Measurements from ENCODE around the gene ST3GAL6.

The ST3GAL6 gene

DNA sequence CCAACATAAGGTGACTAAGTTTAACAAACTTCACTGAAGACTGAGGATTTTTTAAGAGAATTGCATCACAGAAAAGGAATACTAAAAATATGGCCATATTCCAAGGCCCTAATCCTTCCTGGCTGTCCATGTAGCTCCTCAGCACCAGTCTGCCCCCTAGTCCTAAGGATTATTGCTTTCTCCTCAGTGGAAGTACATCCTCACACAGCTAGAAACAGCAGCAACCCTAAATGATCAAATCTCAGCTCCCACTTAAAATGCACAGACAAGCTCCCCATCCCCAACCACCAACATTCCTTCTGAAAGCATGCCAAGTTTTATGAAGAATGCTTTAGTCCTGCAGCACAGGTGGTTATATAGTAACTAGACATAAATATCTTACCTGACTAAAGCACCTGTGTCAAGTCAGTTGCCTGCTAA lies 14.7 kb downstream of the ST3GAL6 start:
- DNase-seq = no peak

DNA sequence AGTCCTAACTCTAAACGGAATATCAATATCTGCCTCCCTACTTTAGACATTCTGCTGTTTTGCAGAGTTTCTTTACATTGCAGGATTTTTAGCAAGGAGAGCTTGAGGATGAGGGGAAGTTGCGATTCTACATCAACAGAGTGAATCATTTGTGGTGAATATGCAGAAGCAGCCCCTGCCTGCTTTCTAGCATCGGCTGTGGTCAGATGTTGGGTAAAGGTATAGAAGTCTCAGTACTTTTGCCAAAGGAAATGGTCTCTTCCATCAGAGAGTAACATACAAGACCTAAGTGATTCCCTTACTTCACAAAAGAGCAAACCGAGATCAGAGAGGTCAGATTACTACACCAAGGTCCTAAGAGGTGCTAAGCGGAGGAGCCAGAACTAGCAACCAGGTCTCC lies 15.2 kb downstream of the ST3GAL6 start:
- DNase-seq = no peak

DNA sequence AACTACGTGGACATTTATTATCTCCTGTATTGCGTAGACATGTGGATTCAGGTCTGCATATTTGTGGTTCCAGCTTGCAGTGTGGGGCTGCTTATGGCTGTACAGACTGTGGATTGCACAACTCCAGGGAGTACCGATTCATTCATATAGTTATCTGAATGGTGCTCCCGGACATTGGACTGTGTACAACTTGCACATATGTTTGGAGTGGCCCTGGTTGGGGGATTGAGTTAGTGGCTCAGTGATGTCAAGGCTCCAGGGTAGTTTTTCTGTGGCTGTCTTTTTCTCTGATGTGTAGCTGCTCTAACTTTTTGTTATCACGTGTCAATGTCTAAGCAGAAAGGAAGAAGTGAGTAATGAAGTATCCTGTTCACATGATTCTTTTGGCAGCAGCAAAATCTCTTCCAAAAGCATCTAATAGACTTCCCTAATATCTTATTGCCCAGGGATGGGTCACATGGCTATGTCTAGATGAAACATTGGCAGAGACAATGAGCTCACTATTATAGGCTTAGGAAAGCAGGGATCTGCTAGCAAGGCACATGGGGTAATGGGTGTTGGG lies 15.8 kb downstream of the ST3GAL6 start:
- no peak for DNase-seq

DNA sequence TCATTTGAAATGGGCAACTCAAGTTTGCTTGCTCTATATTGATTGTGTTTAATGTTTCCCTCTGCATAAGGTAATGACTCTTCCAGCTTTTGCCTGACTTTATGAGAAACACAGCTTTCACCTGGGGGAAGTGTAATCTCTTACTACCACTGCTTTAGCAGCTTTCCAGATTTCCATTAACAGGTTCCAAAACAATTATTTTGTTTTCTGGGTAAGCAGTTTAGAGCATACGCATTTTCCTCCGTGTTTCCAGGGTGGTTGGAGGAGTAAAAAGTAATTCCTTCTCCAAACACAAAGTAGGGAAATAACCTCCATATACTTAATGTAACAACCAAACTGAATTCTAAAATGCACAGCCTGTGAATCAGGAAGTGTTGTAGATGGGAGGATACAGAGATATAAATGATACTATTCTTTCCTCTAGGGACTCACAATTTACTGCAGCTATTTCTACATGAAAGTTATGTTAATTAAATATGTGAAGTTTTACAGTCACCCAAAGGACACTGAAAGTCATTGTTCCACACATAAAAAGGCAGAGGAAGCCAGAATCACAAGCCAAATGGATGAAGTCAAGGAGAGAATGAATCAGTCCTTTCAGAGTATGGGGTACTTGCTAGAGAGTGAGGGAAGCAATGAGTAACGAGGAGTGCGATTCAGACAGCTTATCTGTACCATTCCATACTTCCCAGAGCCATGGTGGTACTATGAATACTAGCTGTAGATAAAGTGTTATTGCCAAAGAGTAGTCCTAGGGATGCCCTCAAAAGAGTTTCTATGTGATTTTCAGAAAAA lies 16.6 kb downstream of the ST3GAL6 start:
- no peak for DNase-seq

DNA sequence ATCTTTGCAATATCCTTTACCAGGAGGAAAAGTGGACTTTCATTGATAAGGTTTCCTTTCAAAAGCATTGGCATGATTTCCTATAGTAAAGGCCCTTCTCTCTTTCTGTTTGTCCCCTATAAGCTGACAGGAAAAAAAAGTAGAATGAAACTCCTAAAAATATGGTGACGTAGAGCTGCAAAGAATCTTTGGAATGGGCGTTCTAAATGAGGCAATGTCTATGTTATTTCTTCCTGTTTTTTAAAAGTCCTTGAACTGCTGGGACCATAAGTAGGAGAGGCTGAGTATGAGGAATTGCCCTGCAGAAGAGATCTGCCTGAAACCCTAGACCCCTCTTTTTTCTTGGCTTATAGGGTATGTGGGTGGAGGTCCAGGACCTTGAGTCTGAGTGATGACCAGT lies 17.2 kb downstream of the ST3GAL6 start:
- no peak for DNase-seq

DNA sequence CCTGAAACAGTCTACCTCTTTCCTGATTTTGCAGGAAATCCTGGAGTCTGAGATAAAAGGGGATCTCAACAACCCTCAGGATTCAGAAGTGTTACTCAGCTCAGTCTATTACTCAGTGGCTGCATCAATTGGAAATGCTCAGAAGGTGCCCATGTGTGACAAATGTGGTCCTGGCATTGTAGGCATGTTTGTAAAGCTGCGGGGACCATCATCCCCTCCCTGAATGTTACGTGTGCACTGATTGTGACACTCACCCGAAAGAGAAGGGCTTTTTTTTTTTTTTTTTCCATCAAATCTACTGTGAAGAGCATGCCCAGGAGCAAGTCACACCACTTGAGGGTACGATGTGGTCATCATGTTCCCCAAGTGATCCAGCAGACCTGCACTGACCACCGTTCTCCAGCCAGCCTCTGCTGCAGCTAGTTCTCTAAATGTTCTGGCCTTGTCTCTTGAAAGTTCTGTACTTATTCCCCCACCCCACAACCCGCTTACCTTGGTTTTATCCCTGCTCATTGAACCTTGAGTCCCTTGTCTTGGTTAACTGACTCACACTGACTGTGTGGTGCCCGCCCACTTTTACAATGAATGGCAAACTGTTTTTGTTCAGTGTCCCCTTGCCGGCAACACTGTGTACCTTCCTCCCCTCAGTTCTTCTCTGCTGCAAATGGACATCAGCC lies 19.8 kb downstream of the ST3GAL6 start:
- no peak for DNase-seq

DNA sequence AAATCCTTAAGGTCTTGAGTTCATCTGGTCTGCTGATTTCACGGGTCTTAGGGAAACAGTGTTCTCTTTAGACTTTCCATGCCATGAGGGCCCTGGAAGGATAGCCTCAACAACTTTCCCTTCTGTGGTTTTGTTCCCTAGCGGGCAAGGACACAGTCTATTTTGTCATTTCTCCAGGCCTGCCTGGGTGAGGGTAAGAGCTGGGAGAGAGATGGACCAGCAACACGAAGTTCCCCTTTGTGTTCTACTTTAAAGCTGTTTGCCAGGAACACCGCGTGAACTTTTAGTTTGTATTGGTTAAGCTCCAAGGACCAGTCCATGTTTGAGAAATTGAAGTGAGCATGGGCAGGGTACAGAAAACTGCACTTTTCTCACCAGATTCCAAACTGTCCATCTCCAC lies 20.9 kb downstream of the ST3GAL6 start:
- no peak for DNase-seq

DNA sequence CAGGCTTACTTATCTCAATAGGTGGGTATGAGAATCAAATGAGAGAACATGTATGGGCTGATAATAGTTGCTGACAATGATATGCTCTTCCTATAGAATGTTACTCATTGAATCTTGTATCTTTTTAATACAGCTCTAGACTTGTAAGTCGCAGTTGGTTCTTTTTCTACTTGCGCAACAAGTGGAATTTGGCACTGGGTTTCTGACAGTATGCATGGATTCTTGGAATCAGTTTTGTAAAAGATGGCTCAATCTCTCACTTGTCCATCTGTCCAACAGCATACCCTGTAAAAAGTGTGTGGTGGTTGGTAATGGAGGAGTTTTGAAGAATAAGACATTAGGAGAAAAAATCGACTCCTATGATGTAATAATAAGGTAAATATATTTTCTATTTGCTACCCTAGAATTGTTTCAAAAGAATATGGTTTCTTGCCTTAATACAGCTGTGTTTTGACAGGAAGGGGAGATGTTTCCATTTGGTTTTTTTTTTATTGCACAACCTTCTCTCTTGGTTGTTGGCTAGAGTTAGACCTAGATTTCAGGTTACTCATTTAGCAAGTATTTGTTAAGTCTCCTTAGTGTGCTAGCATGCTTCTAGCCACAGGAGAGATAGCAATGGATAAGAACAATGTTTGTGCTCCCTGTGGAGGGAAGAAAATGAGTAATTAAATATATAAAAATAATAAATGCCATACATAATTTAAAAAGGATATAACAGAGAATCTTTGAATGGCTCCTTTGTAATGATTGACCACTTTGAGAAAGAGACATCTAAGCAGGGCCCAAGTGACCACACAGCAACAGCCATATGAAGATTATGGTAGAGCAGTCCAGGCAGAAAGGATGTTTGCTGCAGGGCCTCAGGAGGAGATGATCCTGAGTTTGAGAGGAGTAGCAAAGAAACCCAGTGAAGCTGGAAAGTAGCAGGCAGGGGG lies 21.8 kb downstream of the ST3GAL6 start:
- DNase-seq = no peak

DNA sequence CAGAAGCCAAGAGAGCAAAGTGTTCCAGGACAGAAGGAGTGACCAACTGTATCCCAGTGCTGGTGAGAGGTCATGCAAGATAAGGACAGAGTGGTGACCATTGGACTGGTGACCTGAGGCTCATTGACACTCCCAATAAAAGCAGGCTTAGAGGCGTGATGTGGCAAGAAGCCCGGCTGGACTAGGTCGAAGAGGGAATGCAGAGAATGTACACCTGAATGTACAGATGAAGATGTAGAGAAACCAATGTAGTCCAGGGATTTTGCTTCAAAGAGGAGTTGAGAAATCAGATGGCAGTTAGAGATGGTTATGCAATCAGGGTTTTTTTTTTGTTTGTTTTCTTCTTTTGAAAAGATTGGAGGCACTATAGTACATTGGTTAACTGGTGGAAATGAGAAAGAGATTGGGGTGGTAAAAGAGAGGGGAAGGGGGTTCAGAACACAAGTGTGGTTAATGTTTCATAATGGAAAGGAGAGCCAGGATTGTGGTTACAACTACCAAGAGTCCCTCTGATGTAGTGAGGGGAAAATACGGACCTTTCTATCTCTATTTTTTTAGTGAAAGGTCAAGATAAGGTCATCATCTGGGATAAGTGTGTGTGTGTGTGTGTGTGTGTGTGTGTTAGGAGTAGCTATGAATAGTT lies 23.3 kb downstream of the ST3GAL6 start:
- no peak for DNase-seq

DNA sequence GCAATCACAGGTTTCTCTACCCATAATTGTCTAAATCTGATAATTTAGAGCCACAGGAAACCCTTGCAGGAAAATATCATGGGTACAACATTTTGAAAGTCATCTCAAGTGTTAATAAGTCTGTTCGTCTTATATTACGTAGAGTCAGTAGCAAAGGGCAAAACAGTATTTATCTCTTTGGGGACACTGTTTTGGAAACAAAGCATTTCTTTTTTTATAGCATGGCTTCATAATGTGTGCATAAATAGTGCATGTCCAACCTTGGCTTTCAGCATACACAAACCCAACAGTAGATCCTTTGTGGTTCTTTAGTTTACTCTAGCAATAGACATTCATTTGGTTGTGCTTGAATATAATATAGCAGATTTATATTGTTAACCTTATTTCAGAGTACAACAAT lies 24.0 kb downstream of the ST3GAL6 start:
- no peak for DNase-seq

DNA sequence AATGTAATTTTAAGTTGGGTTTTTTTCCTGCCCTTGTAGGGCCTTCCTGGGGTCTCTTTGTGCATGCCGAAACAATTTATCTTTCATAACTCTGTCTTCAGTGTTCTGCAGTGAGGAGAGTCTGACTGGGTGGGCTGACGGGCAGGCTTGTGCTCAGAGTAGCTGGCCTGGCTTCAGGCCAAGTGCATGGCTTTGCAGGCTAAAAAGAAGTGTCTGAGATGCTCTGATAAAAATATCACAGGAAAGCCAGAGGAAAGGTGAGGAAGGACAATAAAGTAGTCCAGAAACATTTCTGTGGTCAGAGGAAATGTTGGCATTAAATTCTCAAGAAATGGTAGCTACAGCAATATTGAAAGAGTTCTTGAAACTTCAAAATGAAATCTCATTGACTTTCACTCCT lies 25.5 kb downstream of the ST3GAL6 start:
- DNase-seq = no peak

DNA sequence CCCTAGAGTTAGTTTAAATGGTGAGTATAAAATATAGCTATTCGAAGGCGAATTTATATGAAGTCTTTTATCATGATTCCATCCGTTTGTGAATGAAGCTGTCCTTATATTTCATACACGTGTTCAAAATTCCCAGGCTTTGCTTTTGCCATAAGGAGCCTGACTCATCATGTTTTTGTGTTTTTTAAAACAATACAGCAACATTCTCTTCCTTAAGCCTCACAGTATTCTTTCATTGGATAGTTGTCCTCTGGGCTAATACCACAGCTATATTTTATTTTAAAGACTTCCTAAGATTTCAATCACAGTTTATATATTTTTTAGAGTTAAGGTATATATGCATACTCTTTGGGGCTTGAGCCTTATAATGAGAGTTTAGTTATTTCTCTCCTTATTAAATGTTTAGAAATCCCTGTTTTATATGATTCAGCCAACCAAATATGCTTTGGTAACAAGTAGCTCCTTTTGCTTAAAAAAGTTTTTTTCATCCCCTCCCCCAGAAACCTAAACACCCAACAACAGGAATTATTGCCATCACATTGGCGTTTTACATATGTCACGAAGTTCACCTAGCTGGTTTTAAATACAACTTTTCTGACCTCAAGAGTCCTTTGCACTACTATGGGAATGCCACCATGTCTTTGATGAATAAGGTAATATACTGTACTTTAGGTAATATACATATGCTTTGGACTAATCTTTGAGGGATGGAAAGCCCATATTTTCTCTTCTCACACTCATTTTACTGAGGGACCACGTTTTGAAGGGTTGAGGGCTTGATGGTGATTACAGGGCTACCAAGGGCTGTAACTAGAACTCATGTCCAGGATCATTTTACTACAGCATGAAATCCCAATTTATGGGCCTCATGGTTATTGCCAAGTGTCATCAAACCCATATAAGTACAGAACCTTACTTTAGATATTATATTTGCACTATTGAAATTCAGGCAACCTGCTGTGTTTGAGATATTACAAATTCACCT lies 28.5 kb downstream of the ST3GAL6 start:
- DNase-seq = no peak

DNA sequence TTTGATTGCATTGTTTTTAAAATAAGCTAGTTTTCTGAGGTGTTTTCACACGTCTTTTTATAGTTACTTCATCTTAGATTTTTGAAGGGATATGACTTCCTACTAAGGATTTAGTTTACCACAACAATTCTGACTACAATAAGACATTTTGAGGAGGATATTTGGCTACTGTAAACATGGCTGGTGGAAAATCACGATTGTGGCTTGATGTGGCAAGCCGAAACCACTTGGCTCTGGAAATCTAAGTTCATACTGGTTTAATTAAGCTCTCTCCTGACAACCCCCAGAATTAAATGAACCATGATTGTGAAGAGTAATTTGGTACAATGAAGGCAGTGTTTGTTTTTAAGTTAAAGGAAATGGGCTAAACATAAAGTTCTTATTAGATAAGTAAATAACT lies 30.8 kb downstream of the ST3GAL6 start:
- no peak for DNase-seq

DNA sequence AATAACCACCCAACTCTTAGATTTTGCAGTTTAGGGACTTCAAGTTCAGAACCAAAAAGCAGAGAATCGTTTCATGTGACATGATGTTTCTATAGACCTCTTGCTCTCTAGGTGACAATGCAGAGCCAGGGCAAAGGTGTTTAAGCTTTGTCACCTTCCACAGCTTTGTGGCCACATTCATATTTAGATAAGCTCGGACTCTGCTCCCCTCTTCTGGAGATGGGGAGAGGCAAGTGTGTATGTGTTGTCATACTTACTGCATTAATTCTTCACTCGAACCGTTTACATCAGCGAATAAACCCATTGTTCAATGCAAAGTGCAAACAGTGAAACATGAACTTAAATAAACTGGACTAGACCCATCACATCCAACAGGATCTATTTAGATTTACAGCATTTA lies 33.2 kb downstream of the ST3GAL6 start:
- DNase-seq = no peak

DNA sequence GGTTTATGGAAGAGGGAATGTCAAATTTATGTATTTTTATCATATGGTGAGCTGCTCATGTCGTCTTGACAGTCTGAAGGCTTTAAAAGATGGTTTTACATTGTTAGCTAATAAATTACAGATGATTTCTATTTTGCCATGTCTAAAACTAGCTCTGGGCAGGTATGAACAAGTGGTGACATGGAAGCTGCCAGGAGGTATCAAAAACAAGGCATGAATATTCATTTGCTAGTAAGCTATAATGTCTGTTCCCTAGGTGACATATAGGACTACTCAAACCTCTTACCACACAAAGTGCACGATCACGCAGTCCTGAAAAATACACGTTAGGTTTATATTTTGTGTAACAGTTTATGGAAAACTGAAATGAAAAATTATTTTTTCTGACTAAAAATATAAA lies 34.8 kb downstream of the ST3GAL6 start:
- no peak for DNase-seq

DNA sequence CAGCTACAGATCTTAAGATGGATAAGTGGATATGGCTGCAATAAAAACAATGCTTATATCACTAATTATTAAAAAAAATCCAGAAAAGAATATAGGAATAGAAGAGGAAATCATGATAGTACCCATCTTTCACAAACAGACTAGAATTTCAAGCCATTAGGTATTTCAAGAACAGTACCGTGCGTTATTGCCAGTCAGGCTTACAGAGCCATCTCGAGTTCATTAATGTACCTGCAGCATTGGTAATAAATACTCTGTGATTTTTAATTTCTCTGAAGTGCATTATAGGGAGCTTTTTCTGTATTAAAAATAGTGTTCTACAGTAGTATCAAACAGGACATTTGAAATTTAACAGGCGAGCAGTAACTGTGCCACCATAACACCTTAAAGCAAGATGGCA lies 35.7 kb downstream of the ST3GAL6 start:
- no peak for DNase-seq

DNA sequence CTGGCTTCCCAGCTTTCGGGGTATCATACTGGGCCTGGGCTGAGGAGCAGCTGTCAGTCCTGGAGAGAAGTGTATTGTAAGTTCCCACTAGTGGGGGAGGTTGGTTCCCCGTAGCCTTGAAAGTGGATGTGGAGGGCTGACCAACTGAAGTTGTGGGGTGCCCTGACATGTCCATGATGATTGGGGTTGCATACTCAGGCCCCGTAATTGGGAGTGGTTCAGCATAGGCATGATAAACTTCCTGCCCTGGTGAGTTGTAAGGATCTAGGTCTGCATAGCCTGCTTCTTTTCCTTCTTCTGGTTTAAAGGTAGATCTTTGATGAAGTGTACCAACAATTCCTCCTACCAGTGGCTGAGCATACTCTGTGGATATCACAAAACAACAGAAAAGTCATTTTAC lies 36.3 kb downstream of the ST3GAL6 start:
- DNase-seq = no peak

DNA sequence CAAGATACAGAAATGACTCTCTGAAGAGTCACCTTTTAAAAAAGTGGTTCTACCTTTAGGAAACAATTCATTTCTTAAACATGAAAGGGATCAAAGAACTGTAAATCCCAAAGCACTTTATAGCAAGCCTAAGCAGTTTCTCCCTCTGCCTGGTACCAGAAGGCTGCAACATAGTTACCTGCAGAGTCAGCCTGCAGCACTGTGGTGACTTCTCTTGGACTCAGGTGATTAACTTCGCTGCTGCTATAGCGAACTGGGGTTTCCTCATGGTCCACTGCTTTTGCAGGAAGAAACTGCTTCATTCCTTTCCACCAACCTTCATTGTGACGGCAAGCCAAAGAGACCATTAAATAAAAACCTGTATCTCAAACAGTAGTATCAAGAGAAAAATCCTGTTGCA lies 37.3 kb downstream of the ST3GAL6 start:
- DNase-seq = no peak

DNA sequence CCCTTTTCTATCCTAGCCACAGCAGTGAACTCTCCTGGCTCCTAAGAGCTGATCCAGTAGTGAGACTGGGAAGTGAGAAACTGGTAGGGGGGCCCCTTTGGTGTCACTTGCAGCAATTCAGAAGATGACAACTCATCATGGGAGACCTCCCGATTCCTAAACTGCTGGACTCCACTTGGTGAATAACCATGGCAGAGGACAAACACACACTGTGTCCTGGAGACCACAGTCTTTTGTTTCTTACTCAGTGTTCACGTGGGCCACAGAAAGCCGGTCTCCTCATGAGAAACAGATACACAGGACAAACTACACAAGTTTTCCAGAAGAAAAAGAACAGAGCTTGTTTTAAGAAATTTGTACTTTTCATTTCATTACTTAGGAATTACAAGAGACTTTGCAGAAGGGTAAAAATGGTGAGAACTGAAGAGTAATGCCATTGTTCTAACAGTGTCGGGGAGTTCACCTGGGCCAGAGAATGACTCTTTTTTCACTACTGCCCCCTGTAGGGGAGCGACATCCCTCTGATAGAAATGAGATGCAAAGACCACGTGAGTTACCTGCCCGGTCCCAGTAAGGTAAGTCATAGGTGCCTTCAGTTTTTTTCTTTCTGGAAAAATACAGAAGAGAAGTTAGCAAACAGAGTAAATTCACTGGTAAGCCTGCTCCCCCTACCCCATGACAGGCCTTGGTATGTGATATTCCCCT lies 38.1 kb downstream of the ST3GAL6 start:
- no peak for DNase-seq

DNA sequence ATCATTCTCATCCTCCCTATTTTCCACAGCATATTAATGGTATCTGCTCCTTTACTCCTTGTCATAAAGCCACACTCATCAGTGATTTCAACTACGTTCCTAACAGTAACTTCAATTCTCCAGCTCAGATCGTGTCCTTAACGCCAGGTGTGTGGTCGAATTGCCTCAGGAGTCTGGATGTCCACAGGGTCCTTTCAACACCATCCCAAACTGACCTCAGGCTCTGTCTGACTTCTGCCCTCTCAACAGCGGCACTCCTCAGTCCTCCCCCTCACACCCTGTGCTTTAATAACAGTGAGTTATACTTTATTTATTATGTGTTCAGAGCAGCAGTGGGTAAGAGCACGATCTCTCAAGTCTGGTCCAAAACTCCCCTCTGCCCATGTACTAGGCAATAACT lies 42.4 kb downstream of the ST3GAL6 start:
- no peak for DNase-seq

DNA sequence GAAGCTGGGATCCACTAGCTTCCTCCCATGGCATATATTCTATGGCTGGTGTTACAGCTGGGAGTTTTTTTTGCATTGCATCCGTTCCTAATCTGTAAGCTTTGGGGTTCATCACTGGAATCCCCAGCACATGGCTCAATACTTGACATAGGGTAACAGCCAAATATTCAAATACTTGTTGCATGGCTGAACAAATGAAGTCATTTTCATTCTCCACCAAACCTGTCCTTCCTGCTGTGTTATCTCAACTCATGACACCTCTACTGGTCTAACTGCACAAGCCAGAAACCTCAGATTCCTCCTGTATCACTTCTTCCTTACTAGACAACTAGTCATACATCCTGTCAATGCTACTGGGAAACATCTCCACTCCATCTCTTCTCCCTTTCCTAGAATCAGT lies 43.4 kb downstream of the ST3GAL6 start:
- DNase-seq = no peak
